Activated T-cell treated with anti-CD3 and anti-CD28 coated beads for 24 hours (primary cell): ENCODE measurements around the gene GPANK1.

Experiments
- DNase-seq: peaks from one replicate; pipeline ENCODE4 v3.0.0-alpha.2; 2020; ENCODE audit warnings: low read depth

GPANK1 gene

DNA sequence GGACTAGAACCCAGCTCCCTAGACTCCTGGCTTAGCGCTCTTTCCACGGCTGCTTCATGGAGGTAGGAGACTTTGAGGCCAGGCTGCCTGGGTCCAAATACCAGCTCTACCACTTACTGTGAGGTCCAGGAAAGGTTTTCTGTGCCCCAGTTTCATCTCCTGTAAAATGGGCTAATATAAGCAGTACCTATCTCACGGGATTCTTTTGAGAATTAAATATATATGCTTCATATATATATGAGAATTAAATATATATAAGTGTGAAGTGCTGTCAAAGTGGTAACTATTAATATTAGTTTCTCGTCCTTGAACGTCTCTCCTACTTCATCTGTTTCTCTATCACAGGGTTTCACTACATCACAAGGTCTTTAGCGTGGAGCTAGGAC lies 26.3 kb upstream of the GPANK1 start:
- DNase-seq, result no peak

DNA sequence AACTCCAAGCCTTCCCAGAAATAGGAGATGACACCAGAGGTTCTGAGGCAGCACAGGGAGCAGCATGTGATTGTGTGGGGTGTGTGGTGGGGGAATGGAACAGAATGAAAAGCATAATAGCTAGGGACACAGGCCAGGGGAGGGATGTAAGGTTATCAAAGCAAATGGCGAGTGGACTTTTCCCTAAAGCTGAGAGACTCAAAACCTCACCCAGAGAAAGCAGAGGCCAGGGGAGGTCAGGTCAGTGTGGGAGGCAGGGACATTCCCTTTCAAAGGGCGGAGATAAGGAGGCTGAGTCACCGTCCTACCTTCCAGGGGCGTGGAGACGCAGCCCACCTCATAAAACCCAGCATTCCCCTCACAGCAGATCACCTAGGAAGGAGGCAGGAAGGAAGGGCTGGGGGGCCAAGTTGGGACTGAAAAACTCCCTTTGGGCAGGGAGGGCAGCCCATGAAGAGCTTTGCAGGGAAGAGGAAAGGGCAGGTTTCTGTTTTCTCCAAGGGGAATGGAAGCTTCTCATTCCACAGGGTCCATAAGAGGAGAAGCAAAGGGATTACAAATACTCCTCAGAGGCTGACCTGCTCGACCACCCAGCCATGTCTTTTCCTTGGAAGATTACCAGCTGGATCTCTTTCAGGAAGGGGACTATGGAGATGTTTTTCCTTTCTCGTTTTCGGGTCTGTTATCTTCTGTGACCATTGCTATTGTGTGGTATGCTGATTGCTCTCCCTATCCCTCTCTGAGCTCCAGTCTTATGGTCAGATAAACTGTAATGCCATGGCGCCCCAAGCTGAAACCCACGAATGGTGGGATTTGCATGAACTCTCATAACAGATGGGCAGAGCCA lies 25.7 kb upstream of the GPANK1 start:
- no peak for DNase-seq

DNA sequence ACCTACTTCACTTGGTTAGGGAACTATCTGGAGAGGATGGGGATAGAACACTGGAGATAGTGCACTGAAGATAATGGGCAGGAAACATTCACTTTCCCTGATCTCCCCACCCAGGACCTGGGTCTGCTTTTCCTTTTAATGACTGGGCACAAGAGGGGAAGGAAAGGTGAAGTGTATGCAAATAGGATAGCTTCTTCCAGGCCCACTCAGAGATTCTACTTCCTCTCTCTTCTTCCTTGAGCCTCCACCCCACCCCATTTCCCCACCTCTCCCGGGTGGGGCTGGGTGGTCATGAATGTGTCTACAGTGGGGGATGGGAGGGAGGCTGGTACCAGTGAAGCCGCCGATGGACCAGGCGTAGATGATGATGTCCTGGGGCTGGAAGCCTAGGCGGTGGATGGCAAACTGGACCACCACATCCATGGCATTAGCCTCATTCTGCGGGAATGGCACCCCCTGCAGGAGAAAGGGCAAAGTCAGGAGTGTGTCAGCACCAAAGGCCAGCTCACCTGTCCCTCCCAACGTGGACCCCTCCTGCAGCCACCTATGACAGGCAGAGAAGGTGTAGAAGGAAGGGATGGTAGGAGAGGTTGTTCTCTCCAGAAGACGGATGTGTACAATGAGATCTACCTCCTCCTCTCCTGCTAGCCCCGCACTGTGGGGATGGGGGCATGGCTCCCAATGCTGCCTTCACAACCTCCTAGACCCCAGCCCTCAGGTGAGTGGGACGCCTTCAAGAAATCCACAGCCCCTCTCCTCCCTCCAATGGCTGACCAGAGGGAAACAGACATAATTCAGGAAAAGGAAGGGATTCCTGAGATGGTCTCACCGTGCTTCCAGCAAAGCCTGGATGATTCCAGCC lies 24.7 kb upstream of the GPANK1 start:
- DNase-seq, result no peak

DNA sequence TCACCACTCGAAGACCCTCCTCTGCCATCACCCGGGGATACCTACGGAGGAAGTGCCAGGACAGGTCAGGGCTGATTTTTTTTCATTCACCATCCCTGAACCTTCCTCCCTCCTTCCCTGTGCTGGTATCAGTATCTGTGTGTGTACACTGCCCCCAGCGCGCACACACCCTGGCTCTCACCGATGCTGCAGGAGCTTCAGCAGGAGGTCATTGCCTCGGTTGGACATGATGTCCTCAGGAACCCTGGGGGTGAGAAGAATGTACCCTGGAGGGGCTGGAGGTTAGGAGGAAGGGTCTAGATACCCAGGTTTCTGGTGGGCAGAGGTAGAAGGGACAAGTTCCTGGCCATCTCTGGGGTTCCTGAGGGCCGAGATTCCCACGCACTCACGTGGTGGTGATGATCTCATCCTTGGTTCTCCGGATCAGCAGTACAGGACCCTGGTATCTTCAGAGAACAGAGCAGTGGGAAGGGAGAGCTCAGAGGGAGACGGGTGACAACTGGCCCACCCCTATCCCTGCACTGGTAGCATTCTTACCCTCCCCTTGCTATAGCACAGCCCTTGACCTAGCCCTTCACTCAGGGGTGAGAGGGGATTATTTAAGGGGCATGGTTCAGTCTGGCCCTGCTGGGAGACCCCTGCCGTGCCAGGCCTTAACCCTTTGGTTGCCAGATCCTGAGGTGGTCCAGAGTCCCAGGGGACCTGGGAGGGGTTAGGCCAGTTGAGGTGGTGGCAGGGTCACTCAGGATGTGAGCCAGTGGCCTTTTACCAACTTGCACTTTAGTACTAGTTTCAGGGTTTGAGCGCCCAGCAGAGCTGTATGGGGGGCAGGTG lies 23.3 kb upstream of the GPANK1 start:
- DNase-seq, result no peak

DNA sequence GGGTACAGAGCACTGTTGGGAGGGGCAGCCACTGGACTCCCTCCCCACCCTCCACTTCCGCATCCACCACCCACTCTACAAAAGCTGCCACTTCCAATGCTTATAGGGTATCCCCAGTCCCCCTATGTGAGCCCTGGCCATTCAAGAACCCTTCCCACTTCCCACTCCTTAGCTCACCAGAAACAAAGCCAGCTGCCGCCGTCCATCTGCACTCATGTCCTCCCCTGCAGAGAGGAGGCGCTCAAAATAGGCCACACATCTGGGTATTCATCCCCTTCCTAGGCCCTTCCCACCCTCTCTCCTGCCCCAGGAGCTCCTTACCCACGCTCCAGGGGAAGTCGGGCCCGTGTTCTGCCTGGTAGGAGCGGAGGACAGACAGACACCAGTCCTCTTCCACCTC lies 22.5 kb upstream of the GPANK1 start:
- no peak for DNase-seq

- DNase-seq, result no peak
Observed at GRCh38 chr6:31686483-31686882, 21.7 kb upstream of the GPANK1 start.

DNA sequence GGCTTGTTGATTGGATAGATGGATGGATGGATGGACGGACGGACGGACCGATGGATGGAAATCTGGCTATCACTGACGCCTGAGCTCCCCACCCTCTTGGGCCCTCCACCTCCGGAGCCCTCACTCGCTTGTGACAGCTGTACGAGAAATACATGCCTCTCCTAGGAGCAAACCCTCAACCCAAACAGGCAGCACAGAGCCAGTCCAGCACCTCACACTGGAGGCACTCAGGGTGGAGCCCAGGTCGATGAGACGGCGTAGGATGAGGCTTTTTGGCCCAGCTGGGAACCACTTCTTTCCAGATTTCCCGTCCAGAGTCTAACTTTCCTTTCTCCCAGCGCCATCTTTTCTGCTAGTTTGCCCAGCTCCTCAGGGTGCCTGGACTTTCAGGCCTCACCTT lies 18.8 kb upstream of the GPANK1 start:
- no peak for DNase-seq

DNA sequence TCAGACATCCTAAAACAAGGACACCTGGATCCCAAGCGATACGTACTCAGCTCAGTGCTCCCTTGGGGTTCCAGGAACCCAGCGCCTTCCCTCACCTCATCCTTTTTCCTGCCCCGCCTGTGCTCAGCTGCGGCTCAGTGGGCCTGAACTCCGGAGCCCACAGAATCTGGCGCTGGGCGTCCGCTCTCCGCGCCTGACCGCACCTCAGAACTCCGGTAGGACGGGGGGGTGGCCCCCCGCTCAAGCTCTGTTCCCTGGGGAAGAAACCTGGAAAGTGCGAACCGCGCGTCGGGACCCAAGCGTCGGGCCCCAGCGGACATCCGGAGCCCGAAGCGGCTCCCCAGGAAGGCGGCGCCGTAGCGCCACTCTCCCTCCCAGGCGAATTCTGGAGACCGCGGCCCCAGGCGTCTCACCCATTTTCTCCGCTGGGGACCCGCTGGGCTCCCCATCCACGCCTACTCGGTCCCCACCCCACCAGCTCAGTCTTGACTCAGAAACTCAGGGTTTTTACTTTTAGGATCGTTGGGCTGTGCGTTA lies 16.4 kb upstream of the GPANK1 start:
- no peak for DNase-seq

GRCh38 chr6:31680226-31681134 lies 15.7 kb upstream of the GPANK1 start, which contains the start of gene LY6G5C:
TSS of gene LY6G5C (minus strand) at chr6:31681067. CDS start at chr6:31680373, 694 bp downstream.
- peak; percentile 55 for DNase-seq

DNA sequence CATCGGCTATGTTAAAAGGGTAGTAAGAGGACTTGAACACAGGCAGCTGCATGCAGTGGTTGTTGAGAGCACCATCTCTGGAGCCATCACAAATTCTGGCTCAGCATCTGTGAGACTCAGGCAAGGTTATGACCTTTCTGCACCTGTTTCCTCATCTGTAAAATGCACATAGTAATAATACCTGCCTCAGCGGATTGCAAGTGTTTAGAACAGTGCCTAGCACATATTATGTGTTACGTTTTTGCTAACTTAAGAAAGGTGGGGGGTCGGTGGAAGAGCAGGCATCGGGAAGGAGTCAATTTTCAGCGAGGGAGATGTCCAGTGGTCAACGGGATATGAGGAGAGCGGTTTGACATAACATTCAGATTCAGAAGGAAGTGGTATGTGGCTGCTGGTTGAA lies 13.2 kb upstream of the GPANK1 start:
- no peak for DNase-seq

DNA sequence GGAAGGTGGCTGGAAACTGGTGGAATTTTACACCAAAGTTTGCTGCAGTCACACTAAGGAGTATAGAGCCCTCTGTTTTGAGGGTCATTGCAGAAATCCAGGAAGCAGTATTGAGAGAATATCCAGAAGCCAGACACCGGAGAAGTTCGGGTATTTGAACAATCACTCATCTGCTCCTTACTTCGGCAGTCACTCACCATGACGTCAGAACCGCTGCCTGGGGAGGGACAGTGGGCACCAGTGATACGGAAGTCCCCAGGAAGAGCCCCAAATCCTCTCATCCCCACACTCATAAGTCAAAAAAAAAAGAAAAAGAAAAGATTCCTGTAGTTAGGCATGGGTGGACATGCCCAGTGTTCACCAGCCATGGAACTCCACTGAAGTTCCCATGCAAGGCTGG lies 12.1 kb upstream of the GPANK1 start:
- DNase-seq, result no peak

- DNase-seq, result no peak
Observed at GRCh38 chr6:31676322-31676903, 11.6 kb upstream of the GPANK1 start.

GRCh38 chr6:31669676-31670075 lies 4.9 kb upstream of the GPANK1 start, which contains the start of gene LY6G5B:
TSS of gene LY6G5B (plus strand) at chr6:31669976. CDS start at chr6:31670951, 975 bp downstream.
- no peak for DNase-seq

- DNase-seq, result no peak
Observed at GRCh38 chr6:31666337-31666965, 1.7 kb upstream of the GPANK1 start.

DNA sequence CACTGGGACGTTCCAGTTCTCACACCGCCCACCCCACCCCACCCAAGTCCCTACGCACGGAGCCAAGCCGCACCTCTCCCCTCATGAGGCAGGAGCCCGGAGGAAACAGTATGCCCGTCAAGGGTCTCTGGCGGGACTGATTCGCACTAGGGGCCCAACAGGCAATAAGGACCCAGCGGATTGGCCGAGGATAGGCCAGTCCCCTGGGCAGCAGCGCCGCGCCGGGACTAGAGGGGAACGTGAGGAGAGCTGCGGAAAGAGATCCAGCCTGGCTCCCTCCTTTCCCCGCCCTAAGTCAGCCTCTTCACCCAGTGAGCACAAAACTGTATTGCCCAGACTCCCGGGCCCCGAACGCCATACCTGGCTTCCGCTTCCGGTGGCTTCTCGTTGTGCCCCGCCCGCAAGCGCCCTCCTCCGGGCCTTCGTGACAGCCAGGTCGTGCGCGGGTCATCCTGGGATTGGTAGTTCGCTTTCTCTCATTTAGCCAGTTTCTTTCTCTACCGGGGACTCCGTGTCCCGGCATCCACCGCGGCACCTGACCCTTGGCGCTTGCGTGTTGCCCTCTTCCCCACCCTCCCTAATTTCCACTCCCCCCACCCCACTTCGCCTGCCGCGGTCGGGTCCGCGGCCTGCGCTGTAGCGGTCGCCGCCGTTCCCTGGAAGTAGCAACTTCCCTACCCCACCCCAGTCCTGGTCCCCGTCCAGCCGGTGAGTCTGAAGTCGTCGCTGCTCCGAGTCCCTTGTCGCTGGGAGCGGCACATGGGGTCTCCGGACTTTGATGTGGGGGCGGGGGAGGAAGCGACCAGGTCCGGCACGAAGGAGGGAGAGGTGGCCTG lies 922 bp upstream of the GPANK1 start, which contains the start of gene CSNK2B:
Gene CSNK2B, plus strand, starts transcription at position 580 of the 836 bp plus-strand sequence. CDS start 752 bp downstream, outside the sequence.
- DNase-seq, result peak; percentile 98

DNA sequence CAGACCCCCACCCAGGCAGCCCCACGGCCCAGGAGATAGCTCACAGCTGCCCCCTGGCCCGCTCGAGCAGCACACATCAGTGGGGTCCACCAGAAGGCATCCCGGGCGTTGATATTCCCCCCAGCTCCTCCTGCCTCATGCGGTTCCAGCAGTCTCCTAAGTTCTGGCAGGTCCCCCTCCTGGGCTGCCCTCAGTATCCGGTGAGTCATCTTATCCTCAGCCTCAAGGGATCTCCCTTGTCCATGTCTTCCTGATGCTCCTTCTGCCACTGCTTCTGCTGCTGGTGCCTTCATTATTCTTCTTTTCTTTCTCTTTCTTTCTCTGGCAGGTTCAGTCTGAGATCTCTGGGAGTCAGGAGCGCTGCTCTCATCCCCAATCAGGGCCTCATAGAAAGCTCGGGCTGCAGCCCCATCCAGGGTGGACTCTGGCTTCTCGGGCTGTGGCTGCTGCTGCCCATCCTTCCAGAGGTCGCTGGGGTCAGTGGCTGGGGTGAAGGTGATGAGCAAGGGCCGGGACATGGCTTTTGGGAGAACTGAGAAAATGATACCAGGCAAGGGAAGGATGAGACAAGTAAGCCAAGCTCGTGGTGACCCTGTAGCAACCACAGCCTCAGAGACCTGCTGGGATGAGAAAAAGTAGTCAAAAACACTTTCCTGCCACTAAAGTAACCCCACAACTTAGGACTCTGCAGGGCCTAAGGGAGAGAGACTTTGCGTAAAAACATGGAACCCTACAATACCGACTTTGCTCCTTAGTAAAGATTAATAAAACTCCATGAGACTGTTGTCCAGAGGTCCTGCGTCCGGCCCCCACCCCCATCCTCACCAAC lies 622 bp downstream of the GPANK1 start:
- DNase-seq, result no peak

- no peak for DNase-seq
Observed at GRCh38 chr6:31663126-31663960, 1.5 kb downstream of the GPANK1 start.
